HG03521 (cell line): ENCODE data around the gene ANKRD24.
"Not testable (repeated sequence)": the region's sequence is repeated elsewhere in the genome, so short reads cannot be mapped to it uniquely, and the experiment has no call there.

Source experiments
- ATAC-seq: cut with Tn5 transposase; IDR thresholded peaks from one replicate; pipeline ENCODE4 v1.9.1; 2021; ENCODE audit warnings: mild to moderate bottlenecking, moderate library complexity; ENCODE audit not compliant: unreplicated experiment

Gene ANKRD24

DNA sequence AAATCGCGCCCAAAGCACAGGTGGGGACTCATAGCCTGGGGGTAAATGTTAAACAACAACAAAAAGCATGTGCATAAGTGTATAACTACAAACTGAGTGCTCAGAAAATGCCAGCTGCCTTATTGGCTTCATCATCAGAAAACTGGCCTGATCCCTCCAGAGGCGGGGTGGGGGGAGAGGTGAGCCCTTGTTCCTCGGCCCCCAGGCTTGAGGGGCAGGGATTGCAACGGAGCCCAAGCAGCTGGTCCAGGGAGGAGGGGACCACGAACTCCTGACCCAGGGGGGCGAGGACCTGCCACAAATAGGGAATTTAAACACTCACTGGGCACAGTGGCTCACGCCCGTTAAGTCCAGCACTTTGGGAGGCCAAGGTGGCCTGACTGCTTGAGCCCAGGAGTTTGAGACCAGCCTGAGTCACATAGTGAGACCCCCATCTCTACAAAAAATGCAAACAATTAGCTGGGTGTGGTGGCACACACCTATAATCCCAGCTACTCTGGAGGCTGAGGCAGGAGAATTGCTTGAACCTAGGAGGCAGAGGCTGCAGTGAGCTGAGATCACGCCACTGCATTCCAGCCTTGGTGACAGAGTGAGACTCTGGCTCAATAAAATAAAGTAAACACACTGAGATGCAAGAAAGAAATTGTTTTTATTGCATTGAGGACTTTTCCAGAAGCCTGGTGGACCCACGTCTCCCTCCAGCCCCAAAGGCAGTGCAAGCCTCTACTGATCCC, 8.8 kb upstream of the ANKRD24 start:
- no peak for ATAC-seq

DNA sequence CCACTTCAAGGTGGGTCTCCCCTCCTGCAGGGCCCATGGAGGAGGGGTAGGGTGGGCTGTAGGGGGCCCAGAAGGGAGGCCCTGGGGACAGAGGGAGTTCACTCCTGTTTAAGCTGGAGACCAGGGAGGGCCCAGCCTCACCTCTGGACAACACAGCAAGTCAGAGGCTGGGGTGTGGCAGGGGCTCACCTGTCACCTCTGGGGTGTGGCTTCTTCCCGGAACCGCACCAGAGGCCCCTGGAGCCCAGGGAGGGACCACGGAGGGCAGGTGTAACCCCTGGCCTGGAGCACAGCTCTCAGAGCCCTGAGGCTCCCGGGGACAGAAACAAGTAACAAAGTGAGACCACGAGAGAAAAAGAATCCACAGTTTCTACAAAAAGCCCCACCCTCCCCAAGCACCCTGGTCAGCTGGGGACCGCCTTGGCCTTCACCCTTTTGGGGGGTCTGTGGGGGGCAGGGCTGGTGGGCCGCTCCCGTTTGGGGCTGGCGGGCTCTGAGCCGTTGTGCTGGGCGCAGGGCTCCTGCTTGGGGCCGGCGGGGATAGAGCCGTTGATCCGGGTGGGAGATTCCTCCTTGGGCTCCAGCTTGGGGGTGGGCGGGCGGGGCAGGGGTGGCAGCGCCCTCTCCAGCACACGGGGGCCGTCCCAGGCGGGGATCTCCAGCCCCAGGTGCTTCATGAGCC, 8.1 kb upstream of the ANKRD24 start:
- ATAC-seq = no peak

DNA sequence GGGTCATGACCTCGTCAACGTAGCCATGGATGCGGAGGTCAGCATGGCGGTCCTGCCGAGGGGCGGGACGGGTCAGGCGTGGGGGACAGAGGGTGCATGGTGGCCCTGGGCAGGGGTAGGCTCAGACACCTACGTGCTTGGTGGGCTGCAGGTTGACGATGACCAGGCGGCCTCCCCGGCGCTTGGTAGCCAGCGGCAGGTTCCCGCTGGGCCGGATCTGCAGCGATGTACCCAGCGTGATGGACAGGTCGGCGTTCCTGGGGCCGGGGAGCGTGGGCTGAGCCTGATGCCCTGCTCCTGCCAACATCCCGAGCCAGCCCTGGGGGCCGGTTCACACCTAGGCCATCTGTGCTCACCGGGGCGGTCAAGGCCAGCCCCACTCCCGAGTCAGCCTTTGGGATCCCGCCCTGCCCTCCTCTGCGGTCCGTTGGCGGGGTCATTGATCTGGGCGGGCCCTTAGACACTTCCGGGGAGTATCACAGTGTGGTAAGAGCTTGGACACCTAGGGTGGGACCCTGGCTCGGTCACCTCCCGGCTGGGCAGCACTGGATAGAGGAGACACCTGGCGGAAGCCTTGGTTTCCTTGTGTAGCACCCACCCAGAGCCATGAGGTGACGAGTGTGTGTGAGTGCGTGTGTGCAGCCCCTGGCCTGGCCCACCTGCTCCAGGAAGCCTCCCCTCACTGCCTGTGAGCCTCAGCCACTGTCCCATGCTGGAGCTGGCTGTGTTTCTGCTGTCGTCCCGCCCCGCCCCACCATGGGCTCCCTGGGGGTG, 7.4 kb upstream of the ANKRD24 start:
- ATAC-seq = no peak

DNA sequence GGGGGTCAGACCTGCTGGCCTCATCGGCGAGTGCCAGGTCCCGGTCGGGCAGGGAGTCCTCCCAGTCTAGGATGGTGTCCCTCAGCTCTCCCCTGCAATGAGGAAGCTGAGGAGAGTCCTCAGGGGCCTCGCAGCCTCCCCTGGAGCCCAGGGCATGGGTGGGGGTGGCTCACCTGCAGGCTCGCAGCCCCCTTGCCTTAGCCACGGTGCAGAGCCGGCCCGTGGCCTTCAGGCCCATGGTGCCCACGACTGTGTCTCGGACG, 6.9 kb upstream of the ANKRD24 start:
- no peak for ATAC-seq

DNA sequence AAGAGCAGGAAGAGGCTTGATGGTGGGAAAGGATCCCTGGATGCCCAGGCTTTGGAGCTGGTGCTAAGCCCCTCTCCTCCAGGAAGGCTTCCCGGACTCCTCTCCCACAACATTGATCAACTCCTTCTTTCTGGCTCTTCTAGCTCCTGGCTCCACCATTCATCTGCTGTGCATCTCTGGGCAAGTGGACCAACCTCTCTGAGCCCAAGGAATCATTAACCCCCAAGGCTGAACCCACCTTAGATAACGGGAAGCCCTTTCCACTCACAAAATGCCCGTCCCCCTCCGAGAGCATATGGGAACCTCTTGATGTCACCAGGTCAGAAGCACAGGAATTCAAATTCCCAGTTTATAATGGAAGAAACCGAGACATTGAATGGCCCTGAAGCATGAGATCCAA, 5.3 kb upstream of the ANKRD24 start:
- no peak for ATAC-seq

DNA sequence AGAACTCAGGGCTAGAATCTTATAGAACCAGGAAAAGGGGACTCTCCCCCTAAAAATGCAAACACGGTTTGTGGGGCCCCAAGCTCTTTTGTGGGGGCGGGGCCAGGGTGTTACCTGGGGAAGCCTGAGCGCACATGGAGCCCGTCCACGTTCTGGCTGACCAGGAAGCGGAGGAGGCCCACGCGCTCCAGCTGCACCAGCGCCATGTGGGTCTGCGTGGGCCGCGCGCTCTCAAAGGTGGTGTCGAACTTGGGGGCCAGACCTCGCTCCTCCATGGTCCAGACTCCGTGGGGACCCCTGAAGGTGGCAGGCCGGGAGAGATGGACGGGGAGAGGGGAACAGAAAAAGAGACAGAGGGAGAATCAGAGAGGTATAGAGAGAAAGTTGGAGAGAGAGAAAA, 3.5 kb upstream of the ANKRD24 start:
- no peak for ATAC-seq

DNA sequence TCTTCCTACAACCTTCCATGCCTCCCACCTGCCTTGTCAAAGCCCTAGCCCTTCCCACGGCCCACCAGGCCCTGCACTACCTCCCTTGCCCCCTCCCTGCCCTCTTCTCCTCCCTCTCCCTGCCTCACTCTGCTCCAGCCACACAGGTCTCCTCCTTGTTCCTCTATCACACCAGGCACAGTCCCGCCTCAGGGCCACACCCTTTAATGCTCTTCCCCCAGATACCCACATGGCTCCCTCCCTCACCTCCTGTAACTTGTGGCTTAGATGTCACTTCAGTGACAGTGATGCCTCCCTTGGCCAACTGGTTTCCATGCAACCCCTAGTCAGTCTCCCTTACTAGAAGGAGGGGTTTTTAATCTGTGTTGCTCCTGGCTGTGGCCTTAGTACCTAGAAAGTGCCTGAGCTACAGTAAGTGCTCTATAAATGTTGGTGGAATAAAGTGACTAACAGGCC, 1.4 kb upstream of the ANKRD24 start:
- ATAC-seq = no peak

DNA sequence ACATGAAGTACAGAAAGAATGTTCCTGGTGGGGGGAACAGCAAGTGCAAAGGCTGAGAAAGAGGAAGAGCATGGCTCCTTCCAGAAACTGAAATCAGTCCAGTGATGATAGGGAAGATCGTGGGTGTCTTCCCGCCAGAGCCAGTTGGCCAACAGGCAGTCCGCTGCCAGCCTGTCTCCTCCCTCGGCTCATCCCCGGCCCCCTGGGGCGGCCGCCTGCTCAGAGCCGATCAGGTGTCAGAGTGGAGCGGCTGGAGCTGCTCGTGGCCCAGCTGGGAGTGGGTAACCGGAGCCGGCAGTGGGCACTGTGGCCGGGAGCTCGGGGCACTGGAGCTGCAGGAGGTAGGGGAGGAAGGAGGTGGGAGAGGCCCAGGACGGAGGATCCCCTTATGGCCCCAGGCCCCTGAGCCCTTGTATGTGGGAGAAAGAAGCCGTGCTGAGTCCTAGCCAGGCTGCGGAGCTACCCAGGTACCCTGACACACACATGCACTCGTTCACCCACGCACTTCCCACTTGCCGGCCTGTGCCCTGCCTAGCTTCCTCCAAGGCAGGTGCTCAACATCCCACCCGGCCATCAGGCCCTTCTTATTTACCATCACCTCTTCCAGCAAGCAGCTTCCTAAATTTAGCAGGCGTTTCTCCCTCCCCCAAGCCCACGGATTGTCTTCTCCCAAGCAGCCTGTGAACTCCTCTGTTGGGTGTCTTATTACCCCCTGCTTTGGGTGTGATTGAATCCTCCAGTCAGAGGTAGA, 1.7 kb downstream of the ANKRD24 start:
- no peak for ATAC-seq

DNA sequence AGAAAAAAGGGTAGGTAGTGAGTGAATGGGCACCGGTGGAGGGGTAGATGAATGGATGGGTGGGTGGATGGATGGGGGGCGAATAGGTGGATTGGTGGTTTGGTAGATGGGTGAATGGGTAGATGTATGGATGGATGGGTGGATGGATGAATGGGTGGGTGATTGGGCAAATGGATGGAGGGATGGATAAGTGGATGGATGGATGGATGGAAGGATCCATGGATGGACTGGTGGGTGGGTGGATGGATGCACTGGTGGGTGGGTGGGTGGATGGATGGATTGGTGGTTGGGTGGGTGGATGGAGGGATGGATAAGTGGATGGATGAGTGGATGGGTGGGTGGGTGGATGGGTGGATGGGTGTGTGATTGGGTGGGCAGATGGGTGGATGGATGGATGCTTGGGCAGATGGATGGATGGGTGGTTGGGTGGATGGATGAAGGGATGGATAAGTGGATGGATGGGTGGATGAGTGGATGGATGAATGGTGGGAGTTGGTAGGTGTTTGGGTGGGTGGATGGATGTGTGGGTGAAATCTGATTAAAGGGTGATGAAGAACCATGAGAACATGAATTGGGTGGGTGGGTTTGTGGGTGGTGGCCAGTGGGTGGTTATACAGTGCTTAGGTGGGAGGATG, 2.3 kb downstream of the ANKRD24 start:
- no peak for ATAC-seq

DNA sequence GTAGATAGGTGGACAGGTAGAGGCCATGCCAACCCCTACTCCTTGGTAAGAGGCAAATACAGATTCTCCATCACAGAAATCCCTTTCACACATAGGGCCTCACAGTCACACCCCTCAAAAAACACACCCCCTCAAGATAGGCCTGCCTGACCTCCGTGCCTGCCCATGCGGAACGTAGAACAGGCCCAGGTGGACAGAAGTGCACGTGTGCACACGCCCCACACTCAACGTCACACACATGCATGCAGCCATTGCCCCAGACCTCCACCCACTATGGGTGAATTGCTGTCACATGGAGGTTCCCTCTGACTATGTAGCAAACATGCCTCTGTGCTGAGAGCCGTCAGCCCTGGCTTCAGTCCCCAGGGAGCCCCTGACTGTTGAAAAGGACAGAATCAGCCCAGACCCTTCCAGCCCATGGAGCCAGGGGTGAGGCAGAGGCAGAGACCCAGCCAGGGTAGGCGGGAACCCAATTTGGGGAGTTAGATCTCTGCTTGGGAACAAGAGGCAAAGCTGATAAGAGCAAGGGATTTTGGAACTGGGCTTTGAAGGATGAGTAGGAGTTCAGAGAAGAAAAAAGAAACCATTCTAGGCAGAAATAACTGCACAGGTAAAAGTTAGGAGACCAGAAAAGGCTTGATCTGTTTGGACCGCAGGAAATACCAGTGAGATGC, 3.1 kb downstream of the ANKRD24 start:
- no peak for ATAC-seq

DNA sequence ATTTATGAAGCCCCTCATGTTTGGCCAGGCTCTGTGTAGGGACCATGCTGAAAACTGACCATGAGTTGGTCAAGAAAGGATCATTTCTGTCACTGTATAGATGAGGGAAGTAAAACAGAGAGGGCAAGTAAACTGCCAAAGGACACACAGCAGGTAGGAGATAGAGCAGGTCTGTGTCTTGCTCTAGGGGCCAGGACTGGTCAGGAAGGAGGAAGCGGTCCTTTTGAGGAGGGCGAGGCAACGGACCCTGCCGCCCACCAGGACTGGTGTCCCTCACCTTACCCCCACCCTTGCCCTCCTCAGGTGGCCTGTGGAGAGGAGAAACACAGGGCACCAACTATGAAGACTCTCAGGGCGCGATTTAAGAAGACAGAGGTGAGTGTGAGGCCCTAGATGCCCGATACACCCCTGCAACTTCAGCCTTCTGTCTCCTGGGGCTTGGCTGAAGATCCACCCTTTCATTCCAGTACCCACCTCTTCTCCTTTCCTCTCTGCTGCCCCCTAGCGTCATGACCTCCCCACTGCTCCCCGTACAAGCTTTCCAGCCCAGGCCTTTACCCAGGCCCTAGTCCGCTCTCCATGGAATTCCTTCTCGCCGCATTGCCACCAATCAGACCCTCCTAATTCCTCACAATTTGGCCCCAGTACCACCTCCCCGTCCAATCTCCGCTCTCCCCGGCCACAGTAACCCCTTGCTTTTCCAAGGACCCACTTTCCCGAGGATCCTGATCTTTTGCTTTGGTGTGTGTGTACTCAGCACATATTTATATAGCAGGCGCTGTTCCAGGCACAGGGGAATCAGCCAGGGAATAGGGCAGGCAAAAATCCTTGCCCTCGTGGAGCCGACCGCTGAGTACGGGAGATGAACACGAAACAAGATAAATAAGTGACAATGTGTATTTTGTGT, 3.9 kb downstream of the ANKRD24 start:
- ATAC-seq = no peak

DNA sequence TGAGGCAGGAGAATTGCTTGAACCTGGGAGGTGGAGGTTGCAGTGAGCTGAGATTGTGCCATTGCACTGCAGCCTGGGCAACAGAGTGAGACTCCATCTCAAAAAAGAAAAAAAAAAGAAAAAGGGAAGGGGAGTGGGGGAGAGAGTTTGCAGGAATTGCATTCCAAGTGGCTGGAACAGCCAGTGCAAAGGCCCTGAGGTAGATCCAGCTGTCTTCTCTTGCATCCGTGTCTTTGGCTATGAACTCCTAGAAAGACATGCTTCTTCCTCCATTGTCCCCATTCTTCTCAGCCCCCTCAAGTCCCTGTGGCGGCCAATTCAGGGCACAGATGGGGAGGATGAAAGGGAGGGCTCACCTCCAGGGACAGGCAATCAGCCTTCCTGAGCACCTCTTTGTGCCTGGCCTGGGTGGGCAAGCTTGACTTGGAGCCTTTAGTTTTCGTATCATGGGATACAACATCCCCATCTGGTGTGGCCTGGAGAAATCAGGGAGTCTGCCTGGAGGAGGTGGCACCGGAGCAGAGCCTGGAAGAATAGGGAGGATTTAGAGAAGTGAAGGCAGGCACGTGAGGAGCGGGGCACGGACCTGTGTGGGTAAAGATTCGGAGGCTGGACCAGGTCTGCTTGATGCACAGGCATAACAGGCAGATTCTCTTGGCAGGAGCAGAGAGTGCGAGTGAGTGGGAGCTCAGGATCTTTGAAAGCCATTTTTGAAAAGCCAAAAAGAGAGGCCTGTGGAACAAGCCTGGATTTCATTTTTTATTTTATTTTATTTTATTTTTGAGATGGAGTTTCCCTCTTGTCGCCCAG, 5.0 kb downstream of the ANKRD24 start:
- no peak for ATAC-seq

DNA sequence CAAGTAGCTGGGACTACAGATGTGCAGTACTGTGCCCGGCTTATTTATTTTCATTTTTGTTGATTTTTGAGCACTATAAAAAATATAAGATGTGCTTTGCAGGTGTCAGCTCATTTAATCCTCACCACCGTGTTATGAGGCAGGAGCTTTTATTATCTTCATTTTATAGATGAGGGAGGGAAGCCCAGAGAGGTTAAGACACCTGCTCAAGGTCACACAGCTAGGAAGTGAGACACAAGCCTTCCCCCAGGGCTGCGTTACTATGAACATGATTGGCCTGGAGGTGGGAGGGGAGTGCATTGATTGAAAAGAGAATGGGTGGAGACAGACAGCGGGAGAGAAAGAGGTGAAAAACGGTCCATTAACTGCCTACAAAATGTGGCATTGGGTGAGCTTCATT, 7.2 kb downstream of the ANKRD24 start:
- no peak for ATAC-seq

DNA sequence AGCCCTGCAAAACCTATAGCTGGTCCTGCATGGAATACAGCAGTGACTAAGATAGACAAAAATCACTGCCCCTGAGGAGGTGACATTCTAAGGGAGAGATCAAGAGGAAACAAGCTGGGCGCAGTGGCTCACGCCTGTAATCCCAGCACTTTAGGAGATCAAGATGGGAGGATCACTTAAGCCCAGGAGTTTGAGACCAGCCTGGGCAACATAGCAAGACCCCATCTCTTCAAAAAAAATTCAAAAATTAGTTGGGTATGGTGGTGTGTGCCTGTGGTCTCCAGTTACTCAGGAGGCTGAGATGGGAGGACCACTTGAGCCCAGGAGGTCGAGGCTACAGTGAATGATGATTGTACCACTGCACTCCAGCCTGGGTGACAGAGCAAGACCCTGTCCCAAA, 10.0 kb downstream of the ANKRD24 start:
- not testable (repeated sequence) for ATAC-seq

DNA sequence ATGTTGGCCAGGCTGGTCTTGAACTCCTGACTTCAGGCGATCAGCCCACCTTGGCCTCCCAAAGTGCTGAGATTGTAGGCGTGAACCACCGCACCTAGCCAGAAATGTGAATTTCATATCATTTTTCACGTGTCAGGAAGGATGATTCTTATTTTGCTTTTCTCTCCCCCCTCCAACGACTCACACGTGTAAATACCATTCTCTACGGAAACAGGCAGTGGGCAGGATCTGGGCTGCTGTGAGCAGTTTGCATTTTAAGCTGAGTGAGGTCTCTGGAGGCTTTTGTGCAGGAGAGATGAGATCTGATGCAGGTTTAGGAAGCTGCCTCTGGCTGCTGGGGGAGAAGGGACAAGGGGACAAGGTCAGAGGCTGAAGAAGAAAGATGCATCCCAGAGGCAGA, 11.9 kb downstream of the ANKRD24 start:
- no peak for ATAC-seq

DNA sequence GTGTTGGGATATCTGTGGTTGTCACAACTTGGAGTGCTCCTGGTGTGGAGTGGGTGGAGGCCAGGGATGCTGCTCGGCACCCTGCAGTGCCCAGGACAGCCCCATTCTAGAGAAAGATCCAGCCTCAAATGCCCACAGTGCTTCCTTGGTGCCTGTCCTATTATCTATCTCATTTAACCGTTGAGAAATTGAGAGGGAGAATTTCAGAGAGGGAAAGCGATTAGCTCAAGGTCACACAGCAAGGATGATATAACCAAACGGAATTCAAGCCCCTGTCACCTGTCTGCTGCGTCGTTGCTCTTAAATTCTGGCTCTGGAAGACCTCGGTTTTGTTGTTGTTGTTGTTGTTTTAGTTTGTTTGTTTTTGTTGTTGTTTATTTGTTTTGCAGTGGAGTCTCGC, 13.5 kb downstream of the ANKRD24 start:
- no peak for ATAC-seq

DNA sequence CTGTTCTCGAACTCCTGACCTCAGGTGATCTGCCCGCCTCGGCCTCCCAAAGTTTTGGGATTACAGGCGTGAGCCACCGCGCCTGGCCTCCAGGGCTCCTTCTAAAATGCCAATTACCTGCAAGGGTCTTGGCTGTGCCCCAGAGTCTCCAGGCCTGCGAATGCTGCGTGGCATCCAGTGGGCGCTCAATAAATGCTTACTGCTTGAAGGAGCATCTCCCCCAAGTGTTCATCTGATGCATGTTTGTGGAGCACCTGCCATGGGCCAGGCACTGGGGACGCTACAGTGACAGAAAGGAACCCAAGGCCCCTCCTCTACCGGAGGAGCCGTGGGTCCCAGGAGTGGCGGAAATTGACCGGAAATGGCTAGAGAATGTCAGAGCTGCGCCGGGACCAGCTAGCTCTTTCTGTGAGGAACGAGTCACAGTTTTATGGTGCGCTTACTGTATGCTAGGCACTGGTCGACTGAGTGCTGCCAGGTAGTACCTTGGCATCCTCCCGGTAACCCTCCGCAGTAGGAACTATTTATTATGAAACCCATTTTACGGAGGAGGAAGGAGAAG, 14.2 kb downstream of the ANKRD24 start:
- ATAC-seq = no peak

DNA sequence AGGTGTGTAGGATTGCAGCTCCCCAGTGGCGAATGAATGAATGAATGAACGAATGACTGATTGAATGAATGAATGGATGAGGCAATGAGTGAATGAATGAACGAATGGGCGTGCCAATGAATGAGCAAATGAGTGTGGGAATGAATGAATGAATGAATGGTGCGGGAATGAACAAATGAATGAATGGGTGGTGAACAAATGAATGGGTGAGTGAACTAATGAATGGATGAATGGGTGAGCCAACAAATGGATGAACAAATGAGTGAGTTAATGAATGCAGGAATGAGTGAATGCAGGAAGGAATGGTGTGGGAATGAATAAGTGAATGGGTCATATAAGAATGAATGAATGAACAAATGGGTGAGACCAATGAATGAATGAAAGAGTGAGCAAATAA, 14.7 kb downstream of the ANKRD24 start:
- ATAC-seq = no peak
